ENCODE results near the gene FREM2.

The FREM2 gene

GRCh38 chr13:38872693-38873092 lies 185.8 kb downstream of the FREM2 start:
- peak; percentile 57 for TF ChIP-seq CTCF (IDR thresholded peaks at IDR 0.05; ENCODE audit: low read length, missing control alignments)
- peak; percentile 44 for DNase-seq (ENCODE audit: low read depth)
- H3K4me3 ChIP-seq (replicated peaks; ENCODE audit: low read depth, low read length): no peak overlapping the region

GRCh38 chr13:38875186-38875875 lies 188.5 kb downstream of the FREM2 start:
- TF ChIP-seq CTCF (IDR thresholded peaks at IDR 0.05; ENCODE audit: low read length, missing control alignments): no peak

GRCh38 chr13:38879278-38879677 lies 192.4 kb downstream of the FREM2 start:
- no peak for TF ChIP-seq CTCF (IDR thresholded peaks at IDR 0.05; ENCODE audit: low read length, missing control alignments)
- DNase-seq (ENCODE audit: low read depth): no peak
- H3K4me3 ChIP-seq (replicated peaks; ENCODE audit: low read depth, low read length): no peak overlapping the region

More at GRCh38 chr13:38875186-38875875, 188.5 kb downstream of the FREM2 start:
- no peak for DNase-seq (ENCODE audit: low read depth)
- no peak overlapping the region for H3K4me3 ChIP-seq (replicated peaks; ENCODE audit: low read depth, low read length)

- no peak for TF ChIP-seq CTCF (IDR thresholded peaks at IDR 0.05; ENCODE audit: low read length, missing control alignments)
Observed at GRCh38 chr13:38879786-38880185, 192.9 kb downstream of the FREM2 start.

GRCh38 chr13:38880397-38880796 lies 193.5 kb downstream of the FREM2 start:
- no peak for TF ChIP-seq CTCF (IDR thresholded peaks at IDR 0.05; ENCODE audit: low read length, missing control alignments)
- DNase-seq (ENCODE audit: low read depth): no peak
- H3K4me3 ChIP-seq (replicated peaks; ENCODE audit: low read depth, low read length): no peak overlapping the region

More at GRCh38 chr13:38879786-38880185, 192.9 kb downstream of the FREM2 start:
- no peak for DNase-seq (ENCODE audit: low read depth)
- H3K4me3 ChIP-seq (replicated peaks; ENCODE audit: low read depth, low read length): no peak overlapping the region

GRCh38 chr13:38883783-38884182 lies 196.9 kb downstream of the FREM2 start:
- no peak overlapping the region for H3K4me3 ChIP-seq (replicated peaks; ENCODE audit: low read depth, low read length)
- TF ChIP-seq CTCF (IDR thresholded peaks at IDR 0.05; ENCODE audit: low read length, missing control alignments): no peak
- DNase-seq (ENCODE audit: low read depth): no peak

GRCh38 chr13:38888309-38888708 lies 201.4 kb downstream of the FREM2 start:
- TF ChIP-seq CTCF (IDR thresholded peaks at IDR 0.05; ENCODE audit: low read length, missing control alignments): no peak
- no peak for DNase-seq (ENCODE audit: low read depth)
- H3K4me3 ChIP-seq (replicated peaks; ENCODE audit: low read depth, low read length): no peak overlapping the region

All from fibroblast of pulmonary artery (primary cell).